Activated B cell treated with CpG ODN at 0.5 μM for 24 hours (primary cell): ENCODE results near the gene ZBTB2. TPM values are rescaled to one million over a fixed set of nuclear protein-coding genes. Genes with fewer than 3 reads are reported as not detected.

Experiments used
- ATAC-seq: fragments of 200-7000 bp; cut with Tn5 transposase; one replicate; pipeline ENCODE4 v1.10.0; 2021; ENCODE audit warnings: low read depth, mild to moderate bottlenecking, moderate library complexity
- CTCF ChIA-PET: fragments of 350-600 bp; sonication (Branson Sonifier 250); formaldehyde crosslinking; loops from one replicate; lab custom pipeline; 2021; ENCODE audit warnings: antibody characterized with exemption; lab: Charles Lee
- POLR2A ChIA-PET: fragments of 350-600 bp; sonication (Branson Sonifier 250); formaldehyde crosslinking; loops from one replicate; lab custom pipeline; 2021; ENCODE audit warnings: antibody characterized with exemption; lab: Charles Lee
- DNase-seq: peaks from one replicate; pipeline ENCODE4 v3.0.0; 2022
- H3K27ac Mint-ChIP-seq: one replicate; pipeline ENCODE4 v1.8.0; 2020; ENCODE audit warnings: mixed read lengths
- H3K27me3 Mint-ChIP-seq: one replicate; pipeline ENCODE4 v1.8.0; 2021; ENCODE audit warnings: mixed read lengths
- H3K36me3 Mint-ChIP-seq: one replicate; pipeline ENCODE4 v1.8.0; 2021; ENCODE audit warnings: low read depth, mixed read lengths
- H3K4me1 Mint-ChIP-seq: one replicate; pipeline ENCODE4 v1.8.0; 2021; ENCODE audit warnings: mixed read lengths
- H3K4me3 Mint-ChIP-seq: one replicate; pipeline ENCODE4 v1.8.0; 2020; ENCODE audit warnings: mild to moderate bottlenecking, mixed read lengths
- H3K9me3 Mint-ChIP-seq: one replicate; pipeline ENCODE4 v1.8.0; 2020; ENCODE audit warnings: mixed read lengths
- intact Hi-C: fragments of 100-400 bp; cut with micrococcal nuclease; formaldehyde crosslinking; loops from one replicate; pipeline ENCODE4 v1.15.1; 2024
- total RNA-seq: library from RNA; stranded (reverse); gene quantifications from 2 replicates; pipeline ENCODE4 v1.2.3, GENCODE V29; 2022
- TF ChIP-seq, protein P1 (sequence below): fragments of 200-600 bp; IDR thresholded peaks from one replicate; pipeline ENCODE4 v1.8.0; 2022; ENCODE audit warnings: antibody characterized with exemption, mild to moderate bottlenecking

The ZBTB2 gene, protein sequence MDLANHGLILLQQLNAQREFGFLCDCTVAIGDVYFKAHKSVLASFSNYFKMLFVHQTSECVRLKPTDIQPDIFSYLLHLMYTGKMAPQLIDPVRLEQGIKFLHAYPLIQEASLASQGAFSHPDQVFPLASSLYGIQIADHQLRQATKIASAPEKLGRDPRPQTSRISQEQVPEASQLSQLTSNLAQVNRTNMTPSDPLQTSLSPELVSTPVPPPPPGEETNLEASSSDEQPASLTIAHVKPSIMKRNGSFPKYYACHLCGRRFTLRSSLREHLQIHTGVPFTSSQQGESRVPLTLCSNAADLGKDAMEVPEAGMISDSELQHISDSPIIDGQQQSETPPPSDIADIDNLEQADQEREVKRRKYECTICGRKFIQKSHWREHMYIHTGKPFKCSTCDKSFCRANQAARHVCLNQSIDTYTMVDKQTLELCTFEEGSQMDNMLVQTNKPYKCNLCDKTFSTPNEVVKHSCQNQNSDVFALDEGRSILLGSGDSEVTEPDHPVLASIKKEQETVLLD
- 17.3 and 18.0 TPM in 2 replicates for total RNA-seq

DNA sequence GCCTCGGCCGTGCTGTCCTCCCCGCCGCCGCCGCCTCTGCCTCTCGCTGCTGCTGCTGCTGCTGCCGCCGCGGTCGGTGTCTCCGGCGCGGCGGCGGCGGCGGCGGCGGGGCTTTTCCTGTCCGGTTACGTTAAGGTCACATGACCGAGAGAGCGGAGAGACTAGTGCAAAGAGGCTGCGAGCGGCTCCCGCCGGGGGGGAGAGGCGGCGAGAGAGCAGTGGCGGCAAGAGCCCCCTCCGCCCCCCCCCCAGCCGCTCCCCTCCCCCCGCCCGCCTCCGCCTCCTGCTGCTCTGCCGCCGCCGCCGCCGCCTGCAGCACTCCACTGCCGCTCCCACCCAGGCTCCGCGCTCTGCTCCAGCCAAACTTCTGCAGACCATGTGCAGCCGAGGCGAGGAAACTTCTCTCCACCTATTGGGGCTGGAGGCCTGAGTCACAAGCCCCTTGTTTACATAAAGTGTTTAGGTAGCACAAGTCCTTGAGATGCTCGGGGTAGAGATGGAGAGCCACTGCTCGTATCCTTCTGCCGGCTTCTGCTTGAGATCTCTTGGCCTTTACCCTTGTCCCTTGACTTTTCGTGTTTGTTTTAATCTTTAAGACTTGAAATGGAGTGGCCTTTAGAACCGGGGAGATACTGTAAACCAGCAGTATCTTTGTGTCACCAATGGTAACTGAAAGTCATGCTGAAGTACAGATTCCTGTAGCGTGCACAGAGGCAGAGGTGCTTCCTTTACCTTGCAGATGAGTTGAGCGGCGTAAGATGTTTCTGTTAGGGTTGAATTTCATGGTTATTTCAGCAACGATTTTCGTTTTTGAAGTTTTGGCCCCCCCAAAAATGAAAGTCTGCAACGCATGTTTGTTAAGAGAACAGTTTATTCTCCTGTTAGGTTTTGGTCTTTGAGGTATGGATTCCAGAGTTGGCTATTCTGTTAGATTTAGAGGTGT, at the start of gene ZBTB2:
ZBTB2 (minus strand) TSS at position 89 of the 943 bp plus-strand sequence. CDS start 17,922 bp downstream, outside the sequence.
- DNase-seq, result no peak
- H3K27ac Mint-ChIP-seq, result peak within 1 kb of the TSS; percentile 96
- H3K4me3 Mint-ChIP-seq, result peak within 1 kb of the TSS; percentile 91
- no peaks in the 10 kb centered on the region for H3K9me3 Mint-ChIP-seq
- CTCF ChIA-PET, result interaction anchor here (1.0 kb wide), 1 partner anchor 14 kb away, joined by 4 read pairs; no protein-coding TSS in a partner anchor
- TF ChIP-seq, protein P1, sequence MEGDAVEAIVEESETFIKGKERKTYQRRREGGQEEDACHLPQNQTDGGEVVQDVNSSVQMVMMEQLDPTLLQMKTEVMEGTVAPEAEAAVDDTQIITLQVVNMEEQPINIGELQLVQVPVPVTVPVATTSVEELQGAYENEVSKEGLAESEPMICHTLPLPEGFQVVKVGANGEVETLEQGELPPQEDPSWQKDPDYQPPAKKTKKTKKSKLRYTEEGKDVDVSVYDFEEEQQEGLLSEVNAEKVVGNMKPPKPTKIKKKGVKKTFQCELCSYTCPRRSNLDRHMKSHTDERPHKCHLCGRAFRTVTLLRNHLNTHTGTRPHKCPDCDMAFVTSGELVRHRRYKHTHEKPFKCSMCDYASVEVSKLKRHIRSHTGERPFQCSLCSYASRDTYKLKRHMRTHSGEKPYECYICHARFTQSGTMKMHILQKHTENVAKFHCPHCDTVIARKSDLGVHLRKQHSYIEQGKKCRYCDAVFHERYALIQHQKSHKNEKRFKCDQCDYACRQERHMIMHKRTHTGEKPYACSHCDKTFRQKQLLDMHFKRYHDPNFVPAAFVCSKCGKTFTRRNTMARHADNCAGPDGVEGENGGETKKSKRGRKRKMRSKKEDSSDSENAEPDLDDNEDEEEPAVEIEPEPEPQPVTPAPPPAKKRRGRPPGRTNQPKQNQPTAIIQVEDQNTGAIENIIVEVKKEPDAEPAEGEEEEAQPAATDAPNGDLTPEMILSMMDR, result no peak
- peaks cover 9% of the 10 kb centered on the region for H3K36me3 Mint-ChIP-seq
- no peaks in the 10 kb centered on the region for H3K27me3 Mint-ChIP-seq
- peak; percentile 2 for ATAC-seq
- intact Hi-C loops, result loop anchor here (1.0 to 2.0 kb wide), 3 partner anchors 15 to 1825 kb away; partner anchors contain the start of genes FBXO5 and GINM1
- POLR2A ChIA-PET, result interaction anchor here (1.1 to 2.4 kb wide), 3 partner anchors 18 to 60 kb away, joined by 6 to 38 read pairs (median 7); partner anchors contain the start of gene RMND1
- peaks cover 62% of the 10 kb centered on the region for H3K4me1 Mint-ChIP-seq

DNA sequence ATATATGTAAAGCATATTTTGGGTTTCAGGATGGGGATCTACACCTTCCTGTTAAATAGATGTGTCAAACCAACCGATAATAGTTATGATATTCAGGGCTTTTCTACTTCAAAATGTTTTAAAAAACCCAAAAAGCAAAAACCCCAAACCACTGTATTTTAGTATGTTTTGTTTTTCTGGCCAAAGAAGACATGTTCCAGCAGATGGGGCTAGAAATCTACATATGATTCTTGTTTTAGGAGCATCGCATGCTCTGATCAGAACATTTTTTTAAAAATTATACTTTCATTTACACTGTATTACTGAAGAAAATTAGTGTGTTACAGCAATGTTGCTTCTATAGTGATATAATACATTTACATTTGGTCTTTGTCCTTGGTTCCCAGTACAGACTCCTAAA, 49.6 kb upstream of the ZBTB2 start:
- no peak for DNase-seq
- TF ChIP-seq, protein P1, result no peak
- H3K27ac Mint-ChIP-seq, result no peak overlapping the region
- H3K36me3 Mint-ChIP-seq, result peaks cover 25% of the 10 kb centered on the region
- no peaks in the 10 kb centered on the region for H3K9me3 Mint-ChIP-seq
- H3K27me3 Mint-ChIP-seq, result no peaks in the 10 kb centered on the region
- ChIA-PET CTCF (interaction anchor here (1.0 to 2.0 kb wide), 4 partner anchors 35 to 684 kb away, joined by 3 to 5 read pairs (median 5); no protein-coding TSS in a partner anchor), POLR2A (interaction anchor here (0.6 to 2.5 kb wide), 2 partner anchors 11 to 32 kb away, joined by 6 to 12 read pairs; partner anchors contain the start of gene RMND1)
- intact Hi-C loops, result loop anchor here (1.0 kb wide), 2 partner anchors 35 to 683 kb away; no protein-coding TSS in a partner anchor
- ATAC-seq, result no peak
- H3K4me3 Mint-ChIP-seq, result no peak overlapping the region
- peaks cover 20% of the 10 kb centered on the region for H3K4me1 Mint-ChIP-seq

DNA sequence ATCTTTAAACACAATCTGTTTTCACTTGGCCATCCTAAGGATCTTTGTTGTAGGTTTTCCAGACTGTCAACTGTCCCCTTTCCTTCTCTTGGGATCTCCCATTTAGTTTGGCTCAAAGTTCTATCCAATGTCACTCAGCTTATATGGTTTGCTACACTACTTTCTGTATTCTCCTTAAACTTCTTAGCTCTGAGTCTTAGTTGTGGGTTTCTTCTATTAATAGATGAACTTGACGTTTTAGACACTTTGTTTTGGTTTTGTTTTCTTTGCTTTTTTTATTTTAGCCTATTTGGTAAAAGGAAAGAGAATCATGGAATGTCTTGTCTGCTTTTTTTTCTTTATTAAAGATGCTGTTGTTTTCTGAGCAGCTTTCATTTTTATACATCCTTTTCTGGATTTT, 49.1 kb upstream of the ZBTB2 start:
- no peaks in the 10 kb centered on the region for H3K9me3 Mint-ChIP-seq
- no peak for DNase-seq
- no peak overlapping the region for H3K4me3 Mint-ChIP-seq

DNA sequence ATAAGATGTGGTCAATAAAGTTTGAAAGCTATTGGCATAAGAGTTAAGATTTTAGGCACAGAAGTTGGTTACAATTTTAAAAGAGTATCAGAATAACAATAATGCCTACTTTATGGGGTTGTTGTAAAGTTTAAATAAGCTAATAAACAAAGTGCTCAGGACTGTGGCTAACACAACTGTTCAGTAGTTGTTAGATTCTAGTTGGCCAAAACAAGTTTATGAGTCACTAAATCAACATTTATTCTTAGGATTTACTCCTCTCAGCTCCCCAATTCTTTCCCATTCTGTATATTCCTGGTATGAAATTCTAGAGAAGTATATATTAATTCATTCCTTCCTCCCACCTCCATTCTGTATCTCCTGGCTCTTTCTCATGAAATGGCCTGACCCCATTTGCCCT, 46.0 kb upstream of the ZBTB2 start:
- TF ChIP-seq, protein P1, result no peak
- CTCF ChIA-PET, result interaction anchor here (1.4 kb wide), 1 partner anchor 32 kb away, joined by 8 read pairs; no protein-coding TSS in a partner anchor
- Mint-ChIP-seq H3K9me3 (no peaks in the 10 kb centered on the region), H3K4me1 (peaks cover 23% of the 10 kb centered on the region), H3K27me3 (no peaks in the 10 kb centered on the region), H3K4me3 (no peak overlapping the region), H3K27ac (no peak overlapping the region), H3K36me3 (peaks cover 25% of the 10 kb centered on the region)
- ATAC-seq (no peak), DNase-seq (no peak)
- intact Hi-C loops, result no loop called here
- POLR2A ChIA-PET, result interaction anchor here (1.0 kb wide), 1 partner anchor 47 kb away, joined by 3 read pairs; no protein-coding TSS in a partner anchor

More for the DNA sequence above, 49.1 kb upstream of the ZBTB2 start:
- ChIA-PET POLR2A (interaction anchor here (0.6 kb wide), 1 partner anchor 31 kb away, joined by 6 read pairs; no protein-coding TSS in a partner anchor), CTCF (interaction anchor here (0.7 to 2.0 kb wide), 5 partner anchors 34 to 692 kb away, joined by 3 to 5 read pairs (median 5); no protein-coding TSS in a partner anchor)
- intact Hi-C loops, result no loop called here
- ATAC-seq, result no peak
- Mint-ChIP-seq H3K4me1 (peaks cover 20% of the 10 kb centered on the region), H3K27me3 (no peaks in the 10 kb centered on the region), H3K36me3 (peaks cover 25% of the 10 kb centered on the region), H3K27ac (no peak overlapping the region)
- TF ChIP-seq, protein P1, result no peak
